H1 (cell line): ENCODE data around the gene WSCD2.

Experiments used
- CTCF ChIP-seq, 3 experiments: IDR thresholded peaks; 1 replicate in 2 of 3; 2 replicates in 1 of 3; pipeline versions ENCODE4 v1.5.1 to v1.6.1; 2011; ENCODE audit warnings: low read length in 3 of 3, mild to moderate bottlenecking in 3 of 3, inconsistent platforms in 2 of 3, low read depth in 1 of 3, moderate library complexity in 1 of 3; ENCODE audit not compliant: insufficient read depth in 1 of 3; ENCODE audit errors: control extremely low read depth in 1 of 3
- EGR1 ChIP-seq: IDR thresholded peaks from 2 replicates; pipeline ENCODE4 v1.6.1; 2011; ENCODE audit warnings: low read depth, low read length, borderline replicate concordance
- JUN ChIP-seq: IDR thresholded peaks from 2 replicates; pipeline ENCODE4 v1.6.1; 2011; ENCODE audit warnings: low read depth, mild to moderate bottlenecking, improper control_type of control experiment, low read length
- POLR2A ChIP-seq, 2 experiments: IDR thresholded peaks; 1 replicate in 1 of 2; 2 replicates in 1 of 2; pipeline ENCODE4 v1.6.1; 2011; ENCODE audit warnings: low read depth in 2 of 2, low read length in 2 of 2, mild to moderate bottlenecking in 2 of 2; ENCODE audit errors: control extremely low read depth in 1 of 2
- POLR2AphosphoS5 ChIP-seq: IDR thresholded peaks from 2 replicates; pipeline ENCODE4 v1.6.1; 2011; ENCODE audit warnings: low read depth, low read length

- TF ChIP-seq CTCF (IDR thresholded peaks at IDR 0.05; ENCODE audit: control extremely low read depth in 1 of 3, insufficient read depth in 1 of 3, low read depth in 1 of 3, low read length in 3 of 3): no peak
- TF ChIP-seq POLR2AphosphoS5: no peak
- no peak for TF ChIP-seq POLR2A (IDR thresholded peaks at IDR 0.05; ENCODE audit: control extremely low read depth in 1 of 2, low read depth in 2 of 2, low read length in 2 of 2)
- no peak for TF ChIP-seq EGR1
- TF ChIP-seq JUN: no peak
Measured at GRCh38 chr12:108254517-108255251, 125.6 kb downstream of the WSCD2 start.
